Stimulated activated CD8-positive, alpha-beta memory T cell treated with anti-CD3 and anti-CD28 coated beads, Interleukin-4, amount 100 ng/mL, for 48 hours (primary cell): ENCODE measurements around the gene MINAR1.

Source experiments
- DNase-seq: peaks from one replicate; pipeline ENCODE4 v3.0.0-alpha.2; 2020

Gene MINAR1

GRCh38 chr15:79467865-79468586 lies 35.9 kb downstream of the MINAR1 start:
- no peak for DNase-seq

DNA sequence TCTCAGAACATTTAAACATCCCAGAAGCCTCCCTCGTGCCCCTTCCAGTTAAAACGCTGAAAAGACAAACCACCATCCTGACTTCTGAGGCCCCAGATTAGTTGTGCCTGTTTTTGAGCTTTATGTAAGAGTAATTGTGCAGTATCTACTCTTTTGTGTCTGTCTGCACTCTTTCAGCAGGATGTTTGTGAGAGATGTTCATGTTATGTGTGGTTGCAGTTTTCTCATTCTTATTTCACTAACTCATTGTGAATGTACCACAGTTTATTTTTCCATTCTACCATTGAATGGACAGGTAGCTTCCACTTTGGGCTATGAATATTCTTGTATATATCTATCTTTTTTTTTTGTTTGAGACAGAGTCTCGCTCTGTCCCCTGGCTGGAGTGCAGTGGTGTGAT lies 40.3 kb downstream of the MINAR1 start:
- no peak for DNase-seq

DNA sequence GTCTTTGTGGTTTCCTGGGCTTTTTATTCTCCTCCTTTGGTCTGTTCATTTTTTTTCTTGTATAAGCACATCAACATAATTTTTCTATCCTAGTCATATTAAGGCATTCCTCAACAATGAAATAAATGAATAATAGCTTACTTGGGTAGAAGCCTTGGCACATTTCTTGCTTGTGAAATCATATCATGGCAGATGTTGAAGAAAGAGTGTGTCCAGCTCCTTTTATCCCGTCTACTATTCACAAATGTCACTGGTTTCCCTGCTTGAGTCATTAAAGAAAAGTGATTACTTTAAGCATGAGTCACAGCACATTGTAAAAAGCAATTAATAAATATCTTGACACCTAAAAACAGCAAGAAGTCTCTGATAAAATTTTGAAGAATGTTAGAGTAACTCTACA lies 42.1 kb downstream of the MINAR1 start:
- no peak for DNase-seq

GRCh38 chr15:79475306-79475705 lies 43.2 kb downstream of the MINAR1 start:
- no peak for DNase-seq

DNA sequence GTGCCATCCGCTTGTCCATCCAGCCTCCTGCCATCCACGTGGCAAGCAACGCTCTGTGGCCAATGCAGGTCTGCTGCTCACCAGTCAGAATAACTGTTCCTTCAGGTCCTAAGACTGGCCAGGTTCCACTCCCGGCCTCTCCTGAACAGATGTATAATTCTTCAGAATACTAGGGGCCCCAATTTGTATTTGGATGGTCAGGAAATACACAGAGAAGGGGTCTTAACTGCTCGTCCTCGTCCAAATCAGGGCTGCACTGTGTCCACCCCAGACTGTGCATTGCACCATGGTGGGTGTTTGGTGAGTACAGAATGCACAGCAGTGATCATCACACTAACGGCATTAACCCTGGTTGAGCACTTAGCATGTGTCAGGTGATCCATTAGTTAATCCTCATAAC lies 46.0 kb downstream of the MINAR1 start:
- no peak for DNase-seq

DNA sequence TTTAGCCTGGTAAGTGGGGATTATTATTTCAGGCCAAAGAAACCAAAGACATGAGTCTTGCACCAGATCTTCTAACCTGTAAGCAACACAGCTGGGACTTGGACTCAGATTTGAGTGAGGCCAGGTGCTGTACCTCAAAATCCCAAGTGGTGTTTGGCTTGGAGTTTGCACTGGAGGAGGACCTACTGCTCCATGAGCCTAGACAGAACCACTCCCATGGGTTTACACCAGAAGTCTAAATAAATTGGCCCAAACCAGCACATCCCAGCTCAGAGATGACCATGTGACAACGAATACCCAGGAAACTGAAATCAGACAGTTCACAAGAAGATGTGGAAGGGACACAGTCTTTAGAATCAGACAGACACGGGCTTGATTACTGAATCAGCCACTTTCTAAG lies 47.5 kb downstream of the MINAR1 start:
- no peak for DNase-seq

GRCh38 chr15:79481793-79482192 lies 49.7 kb downstream of the MINAR1 start:
- no peak for DNase-seq
